ENCODE measurements around the gene FUT8. TPM values are rescaled to one million over a fixed set of nuclear protein-coding genes. Genes with fewer than 3 reads are reported as not detected.

Gene FUT8
- total RNA-seq, 4 donors from 2014 or later = 5.5 to 25.4 (median 8.8) TPM

DNA sequence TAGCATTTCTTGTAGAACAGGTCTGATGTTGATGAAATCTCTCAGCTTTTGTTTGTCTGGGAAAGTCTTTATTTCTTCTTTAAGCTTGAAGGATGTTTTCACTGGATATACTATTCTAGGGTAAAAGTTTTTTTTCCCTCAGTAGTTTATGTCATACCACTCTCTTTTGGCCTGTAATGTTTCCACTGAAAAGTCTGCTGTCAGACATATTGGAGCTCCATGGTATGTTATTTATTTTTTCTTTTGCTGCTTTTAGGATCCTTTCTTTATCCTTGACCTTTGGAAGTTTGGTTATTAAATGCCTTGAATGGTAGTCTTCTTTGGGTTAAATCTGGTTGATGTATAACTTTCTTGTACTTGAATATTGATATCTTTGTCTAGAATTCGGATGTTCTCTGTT lies 306.1 kb downstream of the FUT8 start:
- WGBS, 2 donors = 94 to 96% methylated on average over 1 of the region's 1 CpG
- H3K4me3 ChIP-seq = no peak overlapping the region
- H3K9me3 ChIP-seq = peaks cover 0 to 17% (median 0%) of the 10 kb centered on the region in 3 donors
- H3K27ac ChIP-seq = no peak overlapping the region
- H3K27me3 ChIP-seq = no peaks in the 10 kb centered on the region
- no peak for DNase-seq
- no peaks in the 10 kb centered on the region for H3K4me1 ChIP-seq
- no peaks in the 10 kb centered on the region for H3K36me3 ChIP-seq
- intact Hi-C loops (cut with DNase I) = no loop called here
- no peak for TF ChIP-seq POLR2A (IDR thresholded peaks at IDR 0.05)
- TF ChIP-seq, protein P1, sequence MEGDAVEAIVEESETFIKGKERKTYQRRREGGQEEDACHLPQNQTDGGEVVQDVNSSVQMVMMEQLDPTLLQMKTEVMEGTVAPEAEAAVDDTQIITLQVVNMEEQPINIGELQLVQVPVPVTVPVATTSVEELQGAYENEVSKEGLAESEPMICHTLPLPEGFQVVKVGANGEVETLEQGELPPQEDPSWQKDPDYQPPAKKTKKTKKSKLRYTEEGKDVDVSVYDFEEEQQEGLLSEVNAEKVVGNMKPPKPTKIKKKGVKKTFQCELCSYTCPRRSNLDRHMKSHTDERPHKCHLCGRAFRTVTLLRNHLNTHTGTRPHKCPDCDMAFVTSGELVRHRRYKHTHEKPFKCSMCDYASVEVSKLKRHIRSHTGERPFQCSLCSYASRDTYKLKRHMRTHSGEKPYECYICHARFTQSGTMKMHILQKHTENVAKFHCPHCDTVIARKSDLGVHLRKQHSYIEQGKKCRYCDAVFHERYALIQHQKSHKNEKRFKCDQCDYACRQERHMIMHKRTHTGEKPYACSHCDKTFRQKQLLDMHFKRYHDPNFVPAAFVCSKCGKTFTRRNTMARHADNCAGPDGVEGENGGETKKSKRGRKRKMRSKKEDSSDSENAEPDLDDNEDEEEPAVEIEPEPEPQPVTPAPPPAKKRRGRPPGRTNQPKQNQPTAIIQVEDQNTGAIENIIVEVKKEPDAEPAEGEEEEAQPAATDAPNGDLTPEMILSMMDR (IDR thresholded peaks at IDR 0.05) = no peak

DNA sequence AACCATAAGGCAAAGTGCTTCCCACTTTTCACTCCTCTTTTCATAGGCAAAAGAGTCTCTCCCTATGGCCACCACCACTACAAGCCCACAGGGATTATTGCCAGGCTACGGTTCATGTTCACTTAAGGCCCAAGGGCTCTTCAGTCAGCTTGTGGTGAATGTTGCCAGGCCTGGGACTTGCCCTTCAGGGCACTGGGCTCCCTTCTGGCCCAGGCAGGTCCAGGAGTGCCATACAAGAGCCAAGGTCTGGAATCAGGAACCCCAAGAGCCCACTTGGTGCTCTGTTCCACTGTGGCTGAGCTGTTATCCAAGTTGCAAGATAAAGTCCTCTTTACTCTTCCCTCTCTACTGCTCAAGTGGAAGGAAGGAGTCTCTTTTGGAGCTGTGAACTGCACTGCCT lies 307.6 kb downstream of the FUT8 start:
- Histone ChIP-seq H3K4me1 (no peaks in the 10 kb centered on the region), H3K27ac (no peak overlapping the region), H3K4me3 (no peak overlapping the region), H3K36me3 (peaks cover 0 to 6% (median 0%) of the 10 kb centered on the region in 3 donors), H3K27me3 (no peaks in the 10 kb centered on the region), H3K9me3 (peaks cover 0 to 14% (median 0%) of the 10 kb centered on the region in 3 donors)
- intact Hi-C loops (cut with DNase I) = no loop called here
- DNase-seq = no peak
- 86 to 100% methylated on average over 1 of the region's 1 CpG for WGBS, 2 donors
- TF ChIP-seq POLR2A (IDR thresholded peaks at IDR 0.05) = no peak
- TF ChIP-seq, protein P1 (IDR thresholded peaks at IDR 0.05) = no peak

DNA sequence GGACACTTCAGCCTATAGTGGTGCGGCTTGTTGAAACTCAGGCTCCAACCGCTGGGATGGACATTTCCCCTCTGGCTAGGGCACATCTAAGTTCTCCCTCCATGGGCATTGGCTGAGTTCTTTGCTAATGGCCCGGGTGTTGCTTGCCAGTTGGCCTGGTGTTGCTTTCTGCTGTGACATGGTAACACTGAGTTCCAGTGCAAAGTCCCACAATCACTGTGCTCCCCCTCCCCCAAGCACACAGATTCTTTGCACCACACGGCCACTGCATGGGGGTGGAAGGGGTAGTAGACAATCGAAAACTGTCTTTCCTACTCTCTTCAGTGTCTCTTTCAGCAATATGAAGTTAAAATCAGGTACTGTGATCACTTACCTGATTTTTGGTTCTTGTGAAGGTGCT lies 308.2 kb downstream of the FUT8 start:
- 80 to 93% methylated on average over 1 to 5 of the region's 5 CpGs for WGBS, 2 donors
- no peak for TF ChIP-seq POLR2A (IDR thresholded peaks at IDR 0.05)
- TF ChIP-seq, protein P1 (IDR thresholded peaks at IDR 0.05) = no peak
- H3K9me3 ChIP-seq = peaks cover 0 to 14% (median 0%) of the 10 kb centered on the region in 3 donors
- intact Hi-C loops (cut with DNase I) = no loop called here
- no peaks in the 10 kb centered on the region for H3K27me3 ChIP-seq
- peaks cover 0 to 6% (median 0%) of the 10 kb centered on the region in 3 donors for H3K36me3 ChIP-seq
- no peak for DNase-seq
- H3K27ac ChIP-seq = no peak overlapping the region
- no peak overlapping the region for H3K4me3 ChIP-seq
- no peaks in the 10 kb centered on the region for H3K4me1 ChIP-seq

DNA sequence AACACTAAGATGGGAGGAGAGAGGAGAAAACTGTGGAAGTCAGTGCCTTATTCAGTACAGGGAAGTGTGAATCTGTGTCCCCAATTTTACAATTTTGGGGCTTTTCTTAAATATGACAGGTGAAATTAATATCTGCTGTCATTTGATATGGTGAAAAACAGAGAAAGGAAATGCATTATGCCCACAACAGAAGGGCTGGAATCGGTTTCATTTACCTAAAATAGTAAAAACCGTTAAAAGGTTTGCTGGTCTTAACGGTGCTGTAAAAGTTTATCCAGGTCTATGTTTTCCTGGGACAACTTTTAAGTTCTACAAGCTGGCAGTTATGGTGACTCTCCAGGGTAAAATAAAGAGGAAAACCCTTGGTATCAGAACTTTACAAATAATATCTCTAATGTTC lies 310.8 kb downstream of the FUT8 start:
- Histone ChIP-seq H3K4me1 (no peaks in the 10 kb centered on the region), H3K4me3 (no peak overlapping the region), H3K27ac (no peak overlapping the region), H3K9me3 (no peaks in the 10 kb centered on the region), H3K36me3 (peaks cover 0 to 20% (median 0%) of the 10 kb centered on the region in 3 donors), H3K27me3 (no peaks in the 10 kb centered on the region)
- intact Hi-C loops (cut with DNase I) = no loop called here
- DNase-seq = no peak
- TF ChIP-seq, protein P1 (IDR thresholded peaks at IDR 0.05) = no peak
- no peak for TF ChIP-seq POLR2A (IDR thresholded peaks at IDR 0.05)
- 59 to 81% methylated on average over 3 of the region's 3 CpGs for WGBS, 2 donors

DNA sequence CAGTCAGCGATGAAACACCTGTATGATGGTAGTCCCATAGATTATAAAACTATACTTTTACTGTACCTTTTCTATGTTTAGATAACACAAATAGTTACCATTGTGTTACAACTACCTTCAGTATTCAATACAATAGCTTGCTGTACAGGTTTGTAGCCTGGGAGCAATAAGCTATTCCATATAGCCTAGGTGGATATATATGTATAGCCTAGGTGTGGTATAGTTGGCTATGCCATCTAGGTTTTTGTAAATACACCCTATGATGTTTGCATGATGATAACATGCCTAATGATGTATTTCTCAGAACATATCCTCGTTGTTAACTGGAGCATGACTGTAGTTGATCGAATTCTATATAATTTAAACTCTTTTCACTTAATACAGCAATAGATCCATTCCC lies 316.1 kb downstream of the FUT8 start:
- no peak overlapping the region for H3K27ac ChIP-seq
- intact Hi-C loops (cut with DNase I) = no loop called here
- WGBS, 2 donors = 85 to 95% methylated on average over 3 of the region's 3 CpGs
- H3K4me3 ChIP-seq = no peak overlapping the region
- H3K9me3 ChIP-seq = no peaks in the 10 kb centered on the region
- no peaks in the 10 kb centered on the region for H3K4me1 ChIP-seq
- no peak for DNase-seq
- TF ChIP-seq POLR2A (IDR thresholded peaks at IDR 0.05) = no peak
- TF ChIP-seq, protein P1 (IDR thresholded peaks at IDR 0.05) = no peak
- no peaks in the 10 kb centered on the region for H3K27me3 ChIP-seq
- H3K36me3 ChIP-seq = peaks cover 0 to 24% (median 0%) of the 10 kb centered on the region in 3 donors
